ENCODE data around the gene MUS81. TPM values are rescaled to one million over a fixed set of nuclear protein-coding genes. Genes with fewer than 3 reads are reported as not detected.
A peak's percentile ranks its signal among the peaks of the same experiment; 100 is the strongest.

The MUS81 gene
- total RNA-seq, 1 donor from 2014 or later = 36.8 TPM

DNA sequence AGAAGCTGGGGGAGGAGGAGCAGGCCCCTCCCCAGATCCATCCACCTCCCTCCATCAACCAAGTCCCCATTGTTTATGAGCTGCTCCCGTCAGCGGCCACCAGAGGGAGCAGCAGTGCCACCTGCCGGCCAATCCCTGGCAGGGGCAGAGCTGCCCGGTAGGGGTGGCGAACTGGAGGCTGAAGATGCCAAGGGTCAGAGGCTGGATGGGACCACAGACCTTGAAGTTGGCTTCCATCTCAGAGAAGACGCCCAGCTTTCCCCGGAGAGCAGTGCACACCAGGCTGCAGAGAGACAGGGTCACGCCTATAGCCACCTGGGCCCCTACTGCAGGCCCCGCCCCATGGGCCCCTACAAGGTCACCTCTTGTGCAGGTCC, 24.5 kb downstream of the MUS81 start:
- Mint-ChIP-seq H3K9me3 (no peaks in the 10 kb centered on the region), H3K4me1 (peaks cover 35% of the 10 kb centered on the region), H3K36me3 (peaks cover 25% of the 10 kb centered on the region), H3K27me3 (ENCODE audit: insufficient read depth, low read depth) (peaks cover 3% of the 10 kb centered on the region), H3K27ac (peak overlapping the region; percentile 60), H3K4me3 (no peak overlapping the region)
- Histone ChIP-seq H3K36me3 (peaks cover 4% of the 10 kb centered on the region), H3K79me2 (ENCODE audit: low read depth) (peaks cover 17% of the 10 kb centered on the region), H4K20me1 (ENCODE audit: low read depth) (peaks cover 14% of the 10 kb centered on the region), H3K4me3 (no peak overlapping the region), H2AFZ (replicated peaks) (no peak overlapping the region), H3K4me2 (no peak overlapping the region), H3K4me1 (peaks cover 13% of the 10 kb centered on the region), H3K9ac (no peak overlapping the region), H3K9me3 (ENCODE audit: low read depth) (no peaks in the 10 kb centered on the region), H3K27ac (no peak overlapping the region), H3K27me3 (peaks cover 11% of the 10 kb centered on the region), H3F3A (ENCODE audit: low read depth) (peaks cover 37% of the 10 kb centered on the region)
- no peak for TF ChIP-seq EZH2phosphoT487 (IDR thresholded peaks at IDR 0.05)
- TF ChIP-seq, protein P1, sequence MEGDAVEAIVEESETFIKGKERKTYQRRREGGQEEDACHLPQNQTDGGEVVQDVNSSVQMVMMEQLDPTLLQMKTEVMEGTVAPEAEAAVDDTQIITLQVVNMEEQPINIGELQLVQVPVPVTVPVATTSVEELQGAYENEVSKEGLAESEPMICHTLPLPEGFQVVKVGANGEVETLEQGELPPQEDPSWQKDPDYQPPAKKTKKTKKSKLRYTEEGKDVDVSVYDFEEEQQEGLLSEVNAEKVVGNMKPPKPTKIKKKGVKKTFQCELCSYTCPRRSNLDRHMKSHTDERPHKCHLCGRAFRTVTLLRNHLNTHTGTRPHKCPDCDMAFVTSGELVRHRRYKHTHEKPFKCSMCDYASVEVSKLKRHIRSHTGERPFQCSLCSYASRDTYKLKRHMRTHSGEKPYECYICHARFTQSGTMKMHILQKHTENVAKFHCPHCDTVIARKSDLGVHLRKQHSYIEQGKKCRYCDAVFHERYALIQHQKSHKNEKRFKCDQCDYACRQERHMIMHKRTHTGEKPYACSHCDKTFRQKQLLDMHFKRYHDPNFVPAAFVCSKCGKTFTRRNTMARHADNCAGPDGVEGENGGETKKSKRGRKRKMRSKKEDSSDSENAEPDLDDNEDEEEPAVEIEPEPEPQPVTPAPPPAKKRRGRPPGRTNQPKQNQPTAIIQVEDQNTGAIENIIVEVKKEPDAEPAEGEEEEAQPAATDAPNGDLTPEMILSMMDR (IDR thresholded peaks at IDR 0.05) = peak; percentile 99
- peak; percentile 88 for DNase-seq (ENCODE audit: low spot score)

DNA sequence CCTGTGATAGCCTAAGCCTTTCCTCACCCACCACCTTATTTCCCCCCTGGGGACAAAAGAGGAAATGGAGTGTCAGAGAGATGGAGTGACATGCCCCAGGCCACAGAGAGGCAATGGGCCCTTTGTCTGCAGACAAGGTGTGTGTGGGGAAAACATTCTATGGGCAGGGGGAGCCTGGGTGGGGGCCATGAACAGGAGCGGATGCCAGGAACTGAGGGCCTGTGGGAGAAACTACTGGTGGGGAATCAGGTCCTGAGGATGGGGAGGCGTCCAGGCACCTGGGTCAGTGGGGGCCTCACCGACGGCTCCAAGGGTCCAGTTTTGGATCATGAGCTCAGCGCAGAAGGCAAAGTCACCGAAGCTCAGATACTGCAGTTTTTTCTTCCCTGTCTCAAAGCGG, 25.0 kb downstream of the MUS81 start:
- Histone ChIP-seq H3F3A (ENCODE audit: low read depth) (peaks cover 41% of the 10 kb centered on the region), H3K9ac (no peak overlapping the region), H3K4me2 (no peak overlapping the region), H3K79me2 (ENCODE audit: low read depth) (peaks cover 17% of the 10 kb centered on the region), H3K4me1 (peaks cover 14% of the 10 kb centered on the region), H3K27ac (no peak overlapping the region), H3K27me3 (peaks cover 16% of the 10 kb centered on the region), H4K20me1 (ENCODE audit: low read depth) (peaks cover 14% of the 10 kb centered on the region), H3K9me3 (ENCODE audit: low read depth) (no peaks in the 10 kb centered on the region), H3K36me3 (peaks cover 4% of the 10 kb centered on the region), H3K4me3 (no peak overlapping the region), H2AFZ (replicated peaks) (no peak overlapping the region)
- no peak for TF ChIP-seq EZH2phosphoT487 (IDR thresholded peaks at IDR 0.05)
- no peak for TF ChIP-seq EZH2 (IDR thresholded peaks at IDR 0.05)
- TF ChIP-seq, protein P1 (IDR thresholded peaks at IDR 0.05) = no peak
- H3K4me1 Mint-ChIP-seq = peaks cover 40% of the 10 kb centered on the region
- no peak overlapping the region for H3K4me3 Mint-ChIP-seq
- DNase-seq (ENCODE audit: low spot score) = no peak
- peaks cover 3% of the 10 kb centered on the region for H3K27me3 Mint-ChIP-seq (ENCODE audit: insufficient read depth, low read depth)
- peaks cover 25% of the 10 kb centered on the region for H3K36me3 Mint-ChIP-seq
- no peak overlapping the region for H3K27ac Mint-ChIP-seq
- H3K9me3 Mint-ChIP-seq = no peaks in the 10 kb centered on the region

DNA sequence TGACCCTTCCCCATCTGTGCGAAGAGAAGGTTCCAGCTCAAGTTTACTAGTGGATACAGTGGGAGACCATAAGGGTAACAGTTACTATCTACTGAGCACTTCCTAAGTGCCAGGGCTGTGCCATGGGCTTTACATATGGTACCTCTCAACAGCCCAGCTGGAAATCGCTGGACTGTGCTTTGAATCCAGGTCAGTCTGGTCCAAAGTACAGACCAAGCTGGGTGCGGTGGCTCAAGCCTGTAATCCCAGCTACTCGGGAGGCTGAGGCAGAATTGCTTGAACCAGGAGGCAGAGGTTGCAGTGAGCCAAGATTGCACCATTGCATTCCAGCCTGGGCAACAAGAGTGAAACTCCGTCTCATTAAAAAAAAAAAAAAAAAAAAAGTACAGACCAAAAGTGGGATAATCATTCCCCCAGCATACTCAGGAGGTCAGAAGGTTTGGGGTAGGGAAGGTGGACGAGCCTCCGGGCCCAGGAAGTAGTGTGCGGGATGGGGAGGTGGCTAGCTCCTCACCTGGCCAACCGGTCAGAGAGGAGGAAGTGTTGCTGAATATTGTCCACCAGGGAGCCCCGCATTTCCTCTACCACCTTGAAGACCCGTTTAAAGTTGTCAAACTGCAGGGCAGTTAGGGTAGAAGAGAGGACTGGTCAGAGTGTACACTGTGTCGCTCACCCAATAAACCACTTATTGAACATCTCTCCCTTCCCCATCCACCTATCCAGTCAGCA, 25.7 kb downstream of the MUS81 start:
- no peak for DNase-seq (ENCODE audit: low spot score)
- H3K27me3 Mint-ChIP-seq (ENCODE audit: insufficient read depth, low read depth) = no peaks in the 10 kb centered on the region
- peak overlapping the region; percentile 98 for H3K4me3 Mint-ChIP-seq
- Histone ChIP-seq H3K36me3 (peaks cover 4% of the 10 kb centered on the region), H3K27me3 (peaks cover 18% of the 10 kb centered on the region), H3K4me3 (no peak overlapping the region), H3K9ac (no peak overlapping the region), H3K27ac (no peak overlapping the region), H3F3A (ENCODE audit: low read depth) (peaks cover 41% of the 10 kb centered on the region), H3K4me1 (peaks cover 14% of the 10 kb centered on the region), H3K9me3 (ENCODE audit: low read depth) (no peaks in the 10 kb centered on the region), H3K4me2 (no peak overlapping the region), H3K79me2 (ENCODE audit: low read depth) (peaks cover 18% of the 10 kb centered on the region), H4K20me1 (ENCODE audit: low read depth) (peaks cover 14% of the 10 kb centered on the region), H2AFZ (replicated peaks) (no peak overlapping the region)
- H3K9me3 Mint-ChIP-seq = no peaks in the 10 kb centered on the region
- peaks cover 41% of the 10 kb centered on the region for H3K4me1 Mint-ChIP-seq
- TF ChIP-seq, protein P1 (IDR thresholded peaks at IDR 0.05) = no peak
- TF ChIP-seq EZH2phosphoT487 (IDR thresholded peaks at IDR 0.05) (no peak), EZH2 (IDR thresholded peaks at IDR 0.05) (no peak)
- peaks cover 25% of the 10 kb centered on the region for H3K36me3 Mint-ChIP-seq
- H3K27ac Mint-ChIP-seq = no peak overlapping the region
